Left lobe of liver (tissue), 2 donors: ENCODE measurements around the gene PHGDH. TPM values are rescaled to one million over a fixed set of nuclear protein-coding genes. Genes with fewer than 3 reads are reported as not detected.
A peak's percentile ranks its signal among the peaks of the same experiment; 100 is the strongest.
"Not testable (repeated sequence)": the region's sequence is repeated elsewhere in the genome, so short reads cannot be mapped to it uniquely, and the experiment has no call there.

ENCODE experiments used
- ATAC-seq: fragments of 200-7000 bp; cut with Tn5 transposase; one replicate; pipeline ENCODE4 v1.9.1; 2020; ENCODE audit warnings: mild to moderate bottlenecking, moderate library complexity
- DNase-seq: peaks from one replicate; pipeline ENCODE4 v3.0.0-alpha.2; 2020; ENCODE audit warnings: low spot score
- total RNA-seq: library from RNA; stranded (reverse); gene quantifications from one replicate; pipeline ENCODE4 v1.2.1, GENCODE V29; 2021
- donor health status: DM: no; HTN: no; CAD: no; lungs with moderate emphysema.
- donor health status: DM: no; HTN: yes; CAD: no.

Gene PHGDH
- total RNA-seq, 1 donor from 2014 or later: 76.3 TPM

- not testable (repeated sequence) for ATAC-seq, DNase-seq
These were observed 14.9 kb upstream of the PHGDH start for GRCh38 chr1:119696863-119697262.

GRCh38 chr1:119697598-119697997, 14.1 kb upstream of the PHGDH start:
- DNase-seq (no peak), ATAC-seq (no peak)

GRCh38 chr1:119700326-119700725, 11.4 kb upstream of the PHGDH start:
- DNase-seq: no peak
- ATAC-seq: no peak

GRCh38 chr1:119701659-119702058, 10.1 kb upstream of the PHGDH start:
- ATAC-seq (no peak), DNase-seq (no peak)

- DNase-seq: no peak
- no peak for ATAC-seq
These were observed 9.3 kb upstream of the PHGDH start for GRCh38 chr1:119702384-119702783.

GRCh38 chr1:119703666-119704450, 7.9 kb upstream of the PHGDH start:
- DNase-seq (no peak), ATAC-seq (no peak)

GRCh38 chr1:119706599-119706998, 5.1 kb upstream of the PHGDH start:
- not testable (repeated sequence) for ATAC-seq, DNase-seq

- not testable (repeated sequence) for DNase-seq, ATAC-seq
These were observed 354 bp upstream of the PHGDH start for GRCh38 chr1:119711356-119711803.

- peak; percentile 72 for ATAC-seq
- DNase-seq: peak; percentile 65
These were observed 756 bp downstream of the PHGDH start for GRCh38 chr1:119712342-119713038.

GRCh38 chr1:119713039-119713748, 1.5 kb downstream of the PHGDH start:
- peak; percentile 66 for ATAC-seq
- peak; percentile 61 for DNase-seq

GRCh38 chr1:119713749-119714456, 2.2 kb downstream of the PHGDH start:
- ATAC-seq: peak; percentile 1
- no peak for DNase-seq

GRCh38 chr1:119714583-119714982, 2.8 kb downstream of the PHGDH start:
- no peak for ATAC-seq
- DNase-seq: no peak

GRCh38 chr1:119715542-119715941, 3.8 kb downstream of the PHGDH start:
- ATAC-seq: no peak
- DNase-seq: no peak

- ATAC-seq (no peak), DNase-seq (no peak)
These were observed 6.7 kb downstream of the PHGDH start for GRCh38 chr1:119718409-119718808.

- ATAC-seq (no peak), DNase-seq (no peak)
These were observed 7.2 kb downstream of the PHGDH start for GRCh38 chr1:119718972-119719371.

GRCh38 chr1:119720866-119721440, 9.2 kb downstream of the PHGDH start:
- DNase-seq (no peak), ATAC-seq (no peak)

- ATAC-seq: peak; percentile 56
- DNase-seq: no peak
These were observed 10.2 kb downstream of the PHGDH start for GRCh38 chr1:119721896-119722295.

GRCh38 chr1:119724611-119725218, 13.0 kb downstream of the PHGDH start:
- no peak for ATAC-seq

GRCh38 chr1:119725626-119726025, 13.9 kb downstream of the PHGDH start:
- DNase-seq (peak; percentile 28), ATAC-seq (no peak)

More at GRCh38 chr1:119724611-119725218, 13.0 kb downstream of the PHGDH start:
- peak; percentile 32 for DNase-seq

- ATAC-seq (no peak), DNase-seq (no peak)
These were observed 16.3 kb downstream of the PHGDH start for GRCh38 chr1:119727991-119728390.
